Keratinocyte (primary cell): ENCODE results near the gene STEAP2. TPM values are rescaled to one million over a fixed set of nuclear protein-coding genes. Genes with fewer than 3 reads are reported as not detected.

Experiments
- DNase-seq: peaks from one replicate; pipeline ENCODE4 v3.0.0-alpha.2; 2011; ENCODE audit warnings: low read depth, missing footprints, low spot score
- FAIRE-seq: peaks from 2 replicates; lab custom pipeline; 2011; peaks lifted over from hg19 to GRCh38; lab: Jason Lieb, UNC
- H2AFZ ChIP-seq: 2 replicates; pipeline ENCODE4 v1.6.0; 2012; ENCODE audit warnings: low read length, control low read depth, inconsistent platforms; ENCODE audit not compliant: control insufficient read depth
- H3K27ac ChIP-seq: 2 replicates; pipeline ENCODE4 v1.5.1; 2011; ENCODE audit warnings: low read length; ENCODE audit not compliant: control insufficient read depth, insufficient read depth
- H3K27me3 ChIP-seq: 3 replicates; pipeline ENCODE4 v1.6.0; 2011; ENCODE audit warnings: low read length; ENCODE audit not compliant: control insufficient read depth, insufficient read depth; ENCODE audit errors: extremely low read depth
- H3K36me3 ChIP-seq, 2 experiments: 2 replicates in 1 of 2; 3 replicates in 1 of 2; pipeline ENCODE4 v1.5.1; 2011; ENCODE audit warnings: low read length in 2 of 2, mild to moderate bottlenecking in 1 of 2; ENCODE audit not compliant: control insufficient read depth in 2 of 2, insufficient read depth in 2 of 2; ENCODE audit errors: extremely low read depth in 1 of 2
- H3K4me1 ChIP-seq: 3 replicates; pipeline ENCODE4 v1.5.1; 2011; ENCODE audit warnings: low read length; ENCODE audit not compliant: control insufficient read depth, insufficient read depth; ENCODE audit errors: extremely low read depth
- H3K4me2 ChIP-seq: 3 replicates; pipeline ENCODE4 v1.6.0; 2011; ENCODE audit warnings: low read depth, low read length; ENCODE audit not compliant: control insufficient read depth, insufficient read depth; ENCODE audit errors: extremely low read depth
- H3K4me3 ChIP-seq, 3 experiments: fragments of 200-600 bp in 1 of 3; sonication (generic) in 1 of 3; 2 replicates in 2 of 3; 3 replicates in 1 of 3; pipeline ENCODE4 v1.5.1; 2011 to 2016; ENCODE audit warnings: low read length in 3 of 3, mild to moderate bottlenecking in 3 of 3, control low read depth in 2 of 3, inconsistent platforms in 1 of 3, low read depth in 1 of 3, mixed read lengths in 1 of 3, mixed run types in 1 of 3, moderate library complexity in 1 of 3; ENCODE audit not compliant: control insufficient read depth in 2 of 3, insufficient read depth in 2 of 3; ENCODE audit errors: extremely low read depth in 1 of 3
- H3K79me2 ChIP-seq: 2 replicates; pipeline ENCODE4 v1.6.0; 2012; ENCODE audit warnings: low read length; ENCODE audit not compliant: control insufficient read depth, insufficient read depth
- H3K9ac ChIP-seq: 3 replicates; pipeline ENCODE4 v1.6.0; 2011; ENCODE audit warnings: low read length; ENCODE audit not compliant: control insufficient read depth, insufficient read depth; ENCODE audit errors: extremely low read depth
- H3K9me1 ChIP-seq: 3 replicates; pipeline ENCODE4 v1.6.0; 2011; ENCODE audit warnings: low read length; ENCODE audit not compliant: control insufficient read depth, insufficient read depth; ENCODE audit errors: extremely low read depth
- H3K9me3 ChIP-seq: 2 replicates; pipeline ENCODE4 v1.5.1; 2012; ENCODE audit warnings: low read depth, low read length; ENCODE audit not compliant: control insufficient read depth
- H4K20me1 ChIP-seq: 3 replicates; pipeline ENCODE4 v1.6.0; 2011; ENCODE audit warnings: low read length; ENCODE audit not compliant: control insufficient read depth, insufficient read depth; ENCODE audit errors: extremely low read depth
- EZH2 ChIP-seq: IDR thresholded peaks from one replicate; pipeline ENCODE4 v1.6.1; 2012; ENCODE audit warnings: inconsistent platforms, mild to moderate bottlenecking, low read length, moderate library complexity
- dilution Hi-C: fragments of 300-500 bp; cut with MboI; formaldehyde crosslinking; loops from one replicate; pipeline ENCODE4 v1.7.0; 2020; ENCODE audit warnings: low sequenced_read_pairs; ENCODE audit not compliant: extremely low pct_ligation_motif_present
- polyA plus RNA-seq, 5 experiments: library from polyadenylated mRNA; depleted of rRNA in 3 of 5; stranded (reverse) in 3 of 5; stranded (forward) in 1 of 5; unstranded in 1 of 5; fragments of >200 nt; gene quantifications; 1 replicate in 1 of 5; 2 replicates in 3 of 5; 3 replicates in 1 of 5; pipeline versions ENCODE4 v1.2.1 to v1.2.3, GENCODE V29; 2011 to 2012; ENCODE audit warnings: missing spikeins in 2 of 5, low read depth in 1 of 5, low replicate concordance in 1 of 5
- TF ChIP-seq, protein P1 (sequence below), 3 experiments: IDR thresholded peaks in 1 of 3; conservative IDR thresholded peaks in 1 of 3; optimal IDR thresholded peaks in 1 of 3; 2 replicates in 2 of 3; 3 replicates in 1 of 3; pipeline versions ENCODE3 to v1.5.1; 2011; ENCODE audit warnings: low read length in 3 of 3, mild to moderate bottlenecking in 3 of 3, moderate library complexity in 2 of 3, control low read depth in 1 of 3, inconsistent platforms in 1 of 3; ENCODE audit not compliant: insufficient read depth in 2 of 3; ENCODE audit errors: extremely low read depth in 1 of 3

The STEAP2 gene
- polyA plus RNA-seq, 1 donor (not counting 4 experiments of a cell fraction or from before 2014, with no cell fraction given): 3.9 TPM

- no peaks in the 10 kb centered on the region for H3K9me1 ChIP-seq
- FAIRE-seq: no peak
- no peaks in the 10 kb centered on the region for H3K4me1 ChIP-seq
- no peaks in the 10 kb centered on the region for H3K36me3 ChIP-seq
- H3K9ac ChIP-seq: no peak overlapping the region
- no peak for TF ChIP-seq EZH2
- TF ChIP-seq, protein P1, sequence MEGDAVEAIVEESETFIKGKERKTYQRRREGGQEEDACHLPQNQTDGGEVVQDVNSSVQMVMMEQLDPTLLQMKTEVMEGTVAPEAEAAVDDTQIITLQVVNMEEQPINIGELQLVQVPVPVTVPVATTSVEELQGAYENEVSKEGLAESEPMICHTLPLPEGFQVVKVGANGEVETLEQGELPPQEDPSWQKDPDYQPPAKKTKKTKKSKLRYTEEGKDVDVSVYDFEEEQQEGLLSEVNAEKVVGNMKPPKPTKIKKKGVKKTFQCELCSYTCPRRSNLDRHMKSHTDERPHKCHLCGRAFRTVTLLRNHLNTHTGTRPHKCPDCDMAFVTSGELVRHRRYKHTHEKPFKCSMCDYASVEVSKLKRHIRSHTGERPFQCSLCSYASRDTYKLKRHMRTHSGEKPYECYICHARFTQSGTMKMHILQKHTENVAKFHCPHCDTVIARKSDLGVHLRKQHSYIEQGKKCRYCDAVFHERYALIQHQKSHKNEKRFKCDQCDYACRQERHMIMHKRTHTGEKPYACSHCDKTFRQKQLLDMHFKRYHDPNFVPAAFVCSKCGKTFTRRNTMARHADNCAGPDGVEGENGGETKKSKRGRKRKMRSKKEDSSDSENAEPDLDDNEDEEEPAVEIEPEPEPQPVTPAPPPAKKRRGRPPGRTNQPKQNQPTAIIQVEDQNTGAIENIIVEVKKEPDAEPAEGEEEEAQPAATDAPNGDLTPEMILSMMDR (optimal IDR thresholded peaks at IDR 0.05 in 1 of 3, IDR thresholded peaks at IDR 0.05 in 1 of 3, conservative IDR thresholded peaks at IDR 0.05 in 1 of 3; ENCODE audit: extremely low read depth in 1 of 3, insufficient read depth in 2 of 3, low read length in 3 of 3): no peak
- no peaks in the 10 kb centered on the region for H3K27me3 ChIP-seq
- no peaks in the 10 kb centered on the region for H4K20me1 ChIP-seq
- no peak overlapping the region for H3K27ac ChIP-seq
- no peak overlapping the region for H3K4me3 ChIP-seq
- dilution Hi-C loops: no loop called here
- no peak for DNase-seq
- no peaks in the 10 kb centered on the region for H3K9me3 ChIP-seq
- no peaks in the 10 kb centered on the region for H3K79me2 ChIP-seq
- no peak overlapping the region for H3K4me2 ChIP-seq
- H2AFZ ChIP-seq: no peak overlapping the region
Observed at GRCh38 chr7:90227259-90227658, 15.7 kb downstream of the STEAP2 start.

- Histone ChIP-seq H3K9ac (no peak overlapping the region), H3K79me2 (no peaks in the 10 kb centered on the region), H3K4me3 (no peak overlapping the region), H3K9me1 (no peaks in the 10 kb centered on the region), H3K4me2 (no peak overlapping the region), H3K9me3 (no peaks in the 10 kb centered on the region), H3K4me1 (no peaks in the 10 kb centered on the region), H3K36me3 (no peaks in the 10 kb centered on the region), H3K27me3 (no peaks in the 10 kb centered on the region), H2AFZ (no peak overlapping the region), H3K27ac (no peak overlapping the region), H4K20me1 (no peaks in the 10 kb centered on the region)
- FAIRE-seq: no peak
- DNase-seq: no peak
- dilution Hi-C loops: no loop called here
- TF ChIP-seq, protein P1 (optimal IDR thresholded peaks at IDR 0.05 in 1 of 3, IDR thresholded peaks at IDR 0.05 in 1 of 3, conservative IDR thresholded peaks at IDR 0.05 in 1 of 3; ENCODE audit: extremely low read depth in 1 of 3, insufficient read depth in 2 of 3, low read length in 3 of 3): no peak
- no peak for TF ChIP-seq EZH2
Observed at GRCh38 chr7:90229682-90230081, 18.1 kb downstream of the STEAP2 start.
